ENCODE results near the gene PLK3. TPM values are rescaled to one million over a fixed set of nuclear protein-coding genes. Genes with fewer than 3 reads are reported as not detected.

PLK3 gene
- total and polyA plus RNA-seq, 12 donors = 4.4 to 51.8 (median 17.1) TPM

- Histone ChIP-seq H3K27ac (peak within 1 kb of the TSS; percentile 96 to 100 (median 99)), H3K9me3 (replicated peaks in 1 of 3) (no peaks in the 10 kb centered on the region), H3K4me1 (replicated peaks in 1 of 2) (peaks cover 60 to 79% of the 10 kb centered on the region in 2 donors), H3K4me3 (peak within 1 kb of the TSS in 1 of 4 donors; percentile 48), H3K27me3 (no peaks in the 10 kb centered on the region), H3K36me3 (replicated peaks in 1 of 2) (peaks cover 0 to 40% of the 10 kb centered on the region in 2 donors)
- 0 to 49% (median 38%) methylated on average over 2 to 7 of the region's 7 CpGs for WGBS, 4 donors
- TF ChIP-seq POLR2A (IDR thresholded peaks at IDR 0.05) (peak; percentile 50 to 95), CTCF (IDR thresholded peaks at IDR 0.05) (no peak)
- intact Hi-C loops (cut with DNase I) = no loop called here
- peak in 2 of 7 donors; percentile 39 to 64 for DNase-seq
Observed at GRCh38 chr1:44806704-44807363, 6.7 kb downstream of the PLK3 start, which contains the start of gene DYNLT4. Gene DYNLT4 (minus strand): TSS chr1:44807351. CDS start chr1:44806668, 683 bp downstream.

- H3K27ac ChIP-seq = peak overlapping the region; percentile 96 to 100 (median 99)
- TF ChIP-seq POLR2A (IDR thresholded peaks at IDR 0.05) = peak in 1 of 2 donors; percentile 9
- no peak for TF ChIP-seq CTCF (IDR thresholded peaks at IDR 0.05)
- peak overlapping the region in 1 of 4 donors; percentile 48 for H3K4me3 ChIP-seq
- WGBS, 4 donors = 0 to 3% (median 1%) methylated on average over 2 to 16 of the region's 16 CpGs
- peak; percentile 97 to 100 (median 99) for DNase-seq
- H3K9me3 ChIP-seq (replicated peaks in 1 of 3) = no peaks in the 10 kb centered on the region
- no peaks in the 10 kb centered on the region for H3K27me3 ChIP-seq
- peaks cover 64 to 77% of the 10 kb centered on the region in 2 donors for H3K4me1 ChIP-seq (replicated peaks in 1 of 2)
- H3K36me3 ChIP-seq (replicated peaks in 1 of 2) = peaks cover 0 to 40% of the 10 kb centered on the region in 2 donors
- intact Hi-C loops (cut with DNase I) = no loop called here
Observed at GRCh38 chr1:44807364-44808062, 7.3 kb downstream of the PLK3 start.

- peak; percentile 87 to 94 (median 91) for DNase-seq
- Histone ChIP-seq H3K9me3 (replicated peaks in 1 of 3) (no peaks in the 10 kb centered on the region), H3K4me1 (replicated peaks in 1 of 2) (peaks cover 64 to 77% of the 10 kb centered on the region in 2 donors), H3K4me3 (peak within 1 kb of the TSS in 1 of 4 donors; percentile 48), H3K36me3 (replicated peaks in 1 of 2) (peaks cover 0 to 33% of the 10 kb centered on the region in 2 donors), H3K27me3 (no peaks in the 10 kb centered on the region), H3K27ac (peak within 1 kb of the TSS; percentile 96 to 100 (median 99))
- intact Hi-C loops (cut with DNase I) = no loop called here
- WGBS, 4 donors = 10 to 30% (median 15%) methylated on average over 4 to 23 of the region's 23 CpGs
- peak in 1 of 2 donors; percentile 75 for TF ChIP-seq POLR2A (IDR thresholded peaks at IDR 0.05)
- no peak for TF ChIP-seq CTCF (IDR thresholded peaks at IDR 0.05)
Observed at GRCh38 chr1:44808063-44808937, 8.1 kb downstream of the PLK3 start, which contains the start of gene BTBD19. Gene BTBD19 (plus strand): TSS chr1:44808523. CDS start chr1:44808821, 298 bp downstream.

Data from adrenal gland (tissue), 12 donors.